ENCODE measurements around the gene SETBP1. TPM values are rescaled to one million over a fixed set of nuclear protein-coding genes. Genes with fewer than 3 reads are reported as not detected.

The SETBP1 gene
- total RNA-seq, 1 experiment from 2014 or later = 3.4 TPM

DNA sequence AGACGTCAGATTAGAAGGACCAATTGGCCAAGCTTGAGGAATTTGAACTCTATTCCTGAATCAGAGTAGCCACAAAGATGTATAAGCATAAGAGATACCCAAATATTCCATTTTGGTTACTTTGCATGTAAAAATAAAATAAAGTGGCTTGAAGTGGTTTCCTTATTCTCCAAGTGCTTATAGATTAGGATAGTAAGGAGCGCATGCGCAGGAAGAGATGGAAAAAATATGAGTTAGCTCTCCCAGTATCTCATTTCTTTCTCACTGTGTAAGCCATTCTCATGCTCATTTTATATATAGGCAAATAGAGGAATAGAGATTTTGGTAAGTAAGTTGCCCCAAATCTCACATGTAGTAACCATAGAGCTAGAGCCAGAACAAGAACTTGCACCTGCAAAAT is 241.3 kb downstream of the SETBP1 start:
- no peak overlapping the region for H3K4me3 ChIP-seq (ENCODE audit: low read length)
- no peak overlapping the region for H3K4me2 ChIP-seq (ENCODE audit: low read depth, low read length, poor library complexity, severe bottlenecking)
- H3K9me3 ChIP-seq (ENCODE audit: low read length) = no peaks in the 10 kb centered on the region
- no peaks in the 10 kb centered on the region for H3K27me3 ChIP-seq (ENCODE audit: low read length)
- no peaks in the 10 kb centered on the region for H4K20me1 ChIP-seq (ENCODE audit: insufficient read depth, low read depth, low read length)
- no peaks in the 10 kb centered on the region for H3K36me3 ChIP-seq (ENCODE audit: insufficient read depth, low read length)
- H2AFZ ChIP-seq (ENCODE audit: low read length) = no peak overlapping the region
- no peak for DNase-seq
- H3K27ac ChIP-seq (ENCODE audit: low read length) = no peak overlapping the region
- no peak overlapping the region for H3K9ac ChIP-seq (ENCODE audit: low read length)
- H3K79me2 ChIP-seq (ENCODE audit: low read length) = no peaks in the 10 kb centered on the region
- H3K9me2 ChIP-seq (replicated peaks; ENCODE audit: insufficient read depth, low read length) = no peaks in the 10 kb centered on the region
- H3K4me1 ChIP-seq (ENCODE audit: low read length) = no peaks in the 10 kb centered on the region

DNA sequence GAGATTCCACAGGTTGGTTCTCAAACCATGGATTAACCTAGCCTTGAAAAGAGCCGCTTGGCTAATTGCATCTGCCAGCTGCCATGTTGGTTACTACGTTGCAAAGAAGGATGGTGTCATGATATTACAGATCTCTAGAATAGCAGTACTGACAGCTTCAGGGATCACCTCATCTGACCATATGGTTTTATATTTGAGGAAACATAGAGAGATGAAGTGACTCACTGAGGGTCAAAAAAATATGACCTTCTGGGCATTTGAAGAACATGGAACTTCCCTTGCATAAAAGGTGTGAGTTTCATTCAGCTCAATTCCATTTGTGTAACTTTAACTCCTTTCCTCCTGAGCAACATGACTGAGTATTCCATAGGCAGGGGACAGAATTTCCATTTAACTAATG is 242.3 kb downstream of the SETBP1 start:
- no peaks in the 10 kb centered on the region for H3K9me3 ChIP-seq (ENCODE audit: low read length)
- H3K27ac ChIP-seq (ENCODE audit: low read length) = no peak overlapping the region
- no peaks in the 10 kb centered on the region for H4K20me1 ChIP-seq (ENCODE audit: insufficient read depth, low read depth, low read length)
- no peak for DNase-seq
- H3K36me3 ChIP-seq (ENCODE audit: insufficient read depth, low read length) = no peaks in the 10 kb centered on the region
- no peaks in the 10 kb centered on the region for H3K27me3 ChIP-seq (ENCODE audit: low read length)
- H3K79me2 ChIP-seq (ENCODE audit: low read length) = no peaks in the 10 kb centered on the region
- no peak overlapping the region for H3K4me2 ChIP-seq (ENCODE audit: low read depth, low read length, poor library complexity, severe bottlenecking)
- no peaks in the 10 kb centered on the region for H3K4me1 ChIP-seq (ENCODE audit: low read length)
- H3K9ac ChIP-seq (ENCODE audit: low read length) = no peak overlapping the region
- no peaks in the 10 kb centered on the region for H3K9me2 ChIP-seq (replicated peaks; ENCODE audit: insufficient read depth, low read length)
- no peak overlapping the region for H2AFZ ChIP-seq (ENCODE audit: low read length)
- H3K4me3 ChIP-seq (ENCODE audit: low read length) = no peak overlapping the region

DNA sequence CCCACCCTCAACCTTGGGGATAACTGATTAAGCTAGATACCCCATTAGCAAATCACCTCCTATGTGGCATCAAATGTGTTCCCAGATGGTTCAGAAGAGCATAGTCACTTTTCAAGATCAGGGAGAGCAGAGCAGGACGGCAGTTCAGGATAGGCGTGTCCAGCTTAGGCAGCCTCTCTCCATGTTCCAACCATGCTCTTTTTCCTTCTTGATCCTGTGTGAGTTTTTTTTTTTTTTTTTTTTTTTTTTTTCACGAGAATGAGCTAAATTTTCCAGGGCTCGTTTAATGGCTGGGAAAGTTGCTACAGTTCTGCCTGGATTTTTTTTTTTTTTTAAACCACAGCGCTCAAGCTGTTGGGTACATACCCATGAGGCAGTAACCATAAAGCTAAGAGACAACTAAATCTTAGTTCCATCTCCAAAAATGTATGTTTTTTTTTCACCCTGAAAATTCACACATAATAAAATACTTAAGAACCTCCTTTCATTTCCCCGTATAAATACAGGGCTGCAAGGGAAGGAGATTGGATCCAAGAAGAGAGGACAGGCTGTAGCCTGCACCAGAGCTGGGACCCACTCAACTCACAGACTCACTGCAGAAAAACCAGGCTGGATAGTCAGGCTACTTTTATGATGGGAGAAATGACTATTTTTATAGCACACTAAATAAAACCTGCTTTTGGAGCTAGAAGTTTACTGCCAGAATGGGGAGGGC is 244.3 kb downstream of the SETBP1 start:
- Histone ChIP-seq H3K36me3 (ENCODE audit: insufficient read depth, low read length) (no peaks in the 10 kb centered on the region), H3K27me3 (ENCODE audit: low read length) (no peaks in the 10 kb centered on the region), H3K4me2 (ENCODE audit: low read depth, low read length, poor library complexity, severe bottlenecking) (no peak overlapping the region), H3K4me3 (ENCODE audit: low read length) (no peak overlapping the region), H3K9ac (ENCODE audit: low read length) (no peak overlapping the region), H3K9me2 (replicated peaks; ENCODE audit: insufficient read depth, low read length) (no peaks in the 10 kb centered on the region), H2AFZ (ENCODE audit: low read length) (no peak overlapping the region), H4K20me1 (ENCODE audit: insufficient read depth, low read depth, low read length) (no peaks in the 10 kb centered on the region), H3K4me1 (ENCODE audit: low read length) (no peaks in the 10 kb centered on the region), H3K27ac (ENCODE audit: low read length) (no peak overlapping the region), H3K9me3 (ENCODE audit: low read length) (no peaks in the 10 kb centered on the region), H3K79me2 (ENCODE audit: low read length) (no peaks in the 10 kb centered on the region)
- no peak for DNase-seq

DNA sequence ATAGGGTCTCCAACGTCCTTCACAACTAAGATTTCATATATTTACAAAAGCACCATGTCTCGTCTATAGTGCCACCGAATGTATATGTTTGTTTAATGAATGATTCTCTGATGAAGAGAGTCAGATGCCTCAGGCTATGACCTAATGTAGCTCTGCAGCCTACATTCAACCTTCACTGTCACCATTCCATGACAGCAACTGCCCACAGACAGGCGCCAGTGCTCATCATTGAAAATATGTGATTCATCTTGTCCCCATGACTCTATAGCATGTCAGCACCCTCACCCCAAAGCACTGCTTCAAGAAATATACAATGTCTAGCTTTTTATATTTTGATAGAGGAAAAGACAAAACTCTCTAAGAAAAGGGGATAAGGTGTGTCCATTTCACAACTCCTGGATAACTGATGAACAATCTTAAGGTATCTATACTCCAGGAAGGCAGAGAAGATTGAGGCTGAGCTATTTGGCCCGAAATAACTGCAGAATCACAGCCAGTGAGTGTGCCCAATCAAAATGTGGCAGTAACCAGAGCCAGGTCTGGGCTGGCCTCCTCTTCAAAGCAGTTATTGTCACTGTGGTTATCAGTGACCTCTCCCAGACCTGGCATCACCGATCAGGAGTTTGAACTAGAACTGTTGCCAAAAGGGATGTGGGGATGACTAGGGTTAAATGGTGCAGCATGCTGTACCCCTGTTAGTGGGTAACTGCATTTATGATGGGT is 246.6 kb downstream of the SETBP1 start:
- Histone ChIP-seq H3K79me2 (ENCODE audit: low read length) (no peaks in the 10 kb centered on the region), H3K9me3 (ENCODE audit: low read length) (no peaks in the 10 kb centered on the region), H3K27me3 (ENCODE audit: low read length) (no peaks in the 10 kb centered on the region), H2AFZ (ENCODE audit: low read length) (no peak overlapping the region), H3K27ac (ENCODE audit: low read length) (no peak overlapping the region), H4K20me1 (ENCODE audit: insufficient read depth, low read depth, low read length) (no peaks in the 10 kb centered on the region), H3K9me2 (replicated peaks; ENCODE audit: insufficient read depth, low read length) (no peaks in the 10 kb centered on the region), H3K9ac (ENCODE audit: low read length) (no peak overlapping the region), H3K4me1 (ENCODE audit: low read length) (no peaks in the 10 kb centered on the region), H3K4me2 (ENCODE audit: low read depth, low read length, poor library complexity, severe bottlenecking) (no peak overlapping the region), H3K4me3 (ENCODE audit: low read length) (no peak overlapping the region), H3K36me3 (ENCODE audit: insufficient read depth, low read length) (no peaks in the 10 kb centered on the region)
- DNase-seq = no peak

DNA sequence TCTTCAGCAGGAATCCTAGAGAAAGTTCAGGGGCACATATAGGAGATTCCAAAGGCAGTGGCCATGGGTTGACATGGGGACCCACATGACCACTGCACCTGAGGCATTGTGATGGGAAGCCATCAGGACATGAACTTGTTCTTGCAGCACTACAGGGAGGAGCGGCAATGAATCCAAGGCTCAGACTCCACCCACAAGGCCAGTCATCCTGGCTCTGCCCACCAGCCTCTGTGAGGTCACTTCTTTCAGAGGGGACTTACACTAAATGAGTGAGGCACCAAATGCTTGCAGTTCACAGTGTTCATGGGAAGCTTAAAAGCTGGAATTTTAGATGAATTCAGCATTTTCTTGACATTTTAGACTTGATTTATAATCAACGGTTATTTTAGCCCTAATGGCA is 254.2 kb downstream of the SETBP1 start:
- no peaks in the 10 kb centered on the region for H3K9me3 ChIP-seq (ENCODE audit: low read length)
- H2AFZ ChIP-seq (ENCODE audit: low read length) = no peak overlapping the region
- no peak overlapping the region for H3K4me3 ChIP-seq (ENCODE audit: low read length)
- H3K27me3 ChIP-seq (ENCODE audit: low read length) = no peaks in the 10 kb centered on the region
- no peak overlapping the region for H3K27ac ChIP-seq (ENCODE audit: low read length)
- DNase-seq = no peak
- no peaks in the 10 kb centered on the region for H3K79me2 ChIP-seq (ENCODE audit: low read length)
- no peaks in the 10 kb centered on the region for H3K36me3 ChIP-seq (ENCODE audit: insufficient read depth, low read length)
- no peaks in the 10 kb centered on the region for H3K4me1 ChIP-seq (ENCODE audit: low read length)
- H3K4me2 ChIP-seq (ENCODE audit: low read depth, low read length, poor library complexity, severe bottlenecking) = no peak overlapping the region
- H3K9ac ChIP-seq (ENCODE audit: low read length) = no peak overlapping the region
- no peaks in the 10 kb centered on the region for H3K9me2 ChIP-seq (replicated peaks; ENCODE audit: insufficient read depth, low read length)
- H4K20me1 ChIP-seq (ENCODE audit: insufficient read depth, low read depth, low read length) = no peaks in the 10 kb centered on the region

DNA sequence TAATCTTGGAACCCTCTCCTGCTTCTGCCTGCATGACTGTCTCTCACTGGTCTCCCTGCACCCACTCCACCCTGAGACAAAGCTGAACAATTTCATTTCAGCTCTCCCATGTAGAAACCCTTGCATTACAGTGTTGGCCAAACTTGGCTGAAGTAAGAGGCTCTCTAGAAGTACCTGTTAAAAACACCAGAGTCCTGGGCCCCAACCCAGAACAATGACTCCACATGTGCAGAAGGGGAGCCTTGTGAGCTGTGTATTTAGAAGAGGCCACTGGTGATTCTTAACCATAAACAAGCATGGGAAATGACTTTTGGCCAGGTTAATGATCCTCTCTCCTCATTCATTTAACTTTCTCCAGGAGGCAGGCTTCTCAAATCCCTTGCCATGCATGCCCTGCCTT is 254.8 kb downstream of the SETBP1 start:
- H3K9ac ChIP-seq (ENCODE audit: low read length) = no peak overlapping the region
- no peak overlapping the region for H3K4me2 ChIP-seq (ENCODE audit: low read depth, low read length, poor library complexity, severe bottlenecking)
- no peaks in the 10 kb centered on the region for H3K9me3 ChIP-seq (ENCODE audit: low read length)
- no peaks in the 10 kb centered on the region for H3K79me2 ChIP-seq (ENCODE audit: low read length)
- no peaks in the 10 kb centered on the region for H3K36me3 ChIP-seq (ENCODE audit: insufficient read depth, low read length)
- H3K27me3 ChIP-seq (ENCODE audit: low read length) = no peaks in the 10 kb centered on the region
- H3K4me1 ChIP-seq (ENCODE audit: low read length) = no peaks in the 10 kb centered on the region
- no peaks in the 10 kb centered on the region for H4K20me1 ChIP-seq (ENCODE audit: insufficient read depth, low read depth, low read length)
- no peak overlapping the region for H3K4me3 ChIP-seq (ENCODE audit: low read length)
- no peaks in the 10 kb centered on the region for H3K9me2 ChIP-seq (replicated peaks; ENCODE audit: insufficient read depth, low read length)
- no peak overlapping the region for H2AFZ ChIP-seq (ENCODE audit: low read length)
- H3K27ac ChIP-seq (ENCODE audit: low read length) = no peak overlapping the region
- DNase-seq = no peak

DNA sequence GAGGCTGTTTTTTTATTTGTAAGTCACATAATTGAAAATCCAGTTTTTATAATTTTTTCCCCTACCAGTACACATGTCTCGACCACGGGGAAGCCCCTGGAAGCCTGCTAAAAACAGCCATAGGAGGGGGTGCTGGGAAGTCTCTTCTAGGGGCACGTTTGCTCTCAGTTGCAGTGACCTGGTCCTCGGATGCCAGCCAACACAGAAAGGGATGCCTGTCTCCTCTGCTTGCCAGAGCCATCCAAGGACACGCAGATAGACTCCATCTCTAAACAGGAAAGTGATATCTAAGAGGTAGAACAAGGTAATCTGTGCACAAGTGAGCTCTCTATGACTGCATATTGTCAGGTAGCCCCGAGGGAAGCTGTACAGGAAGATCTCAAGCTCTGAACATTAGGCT is 255.8 kb downstream of the SETBP1 start:
- H3K79me2 ChIP-seq (ENCODE audit: low read length) = no peaks in the 10 kb centered on the region
- H3K27me3 ChIP-seq (ENCODE audit: low read length) = no peaks in the 10 kb centered on the region
- H3K27ac ChIP-seq (ENCODE audit: low read length) = no peak overlapping the region
- no peak overlapping the region for H3K4me3 ChIP-seq (ENCODE audit: low read length)
- H3K9ac ChIP-seq (ENCODE audit: low read length) = no peak overlapping the region
- no peaks in the 10 kb centered on the region for H3K9me2 ChIP-seq (replicated peaks; ENCODE audit: insufficient read depth, low read length)
- DNase-seq = no peak
- H4K20me1 ChIP-seq (ENCODE audit: insufficient read depth, low read depth, low read length) = no peaks in the 10 kb centered on the region
- H3K36me3 ChIP-seq (ENCODE audit: insufficient read depth, low read length) = no peaks in the 10 kb centered on the region
- H3K9me3 ChIP-seq (ENCODE audit: low read length) = no peaks in the 10 kb centered on the region
- no peaks in the 10 kb centered on the region for H3K4me1 ChIP-seq (ENCODE audit: low read length)
- H3K4me2 ChIP-seq (ENCODE audit: low read depth, low read length, poor library complexity, severe bottlenecking) = no peak overlapping the region
- no peak overlapping the region for H2AFZ ChIP-seq (ENCODE audit: low read length)

DNA sequence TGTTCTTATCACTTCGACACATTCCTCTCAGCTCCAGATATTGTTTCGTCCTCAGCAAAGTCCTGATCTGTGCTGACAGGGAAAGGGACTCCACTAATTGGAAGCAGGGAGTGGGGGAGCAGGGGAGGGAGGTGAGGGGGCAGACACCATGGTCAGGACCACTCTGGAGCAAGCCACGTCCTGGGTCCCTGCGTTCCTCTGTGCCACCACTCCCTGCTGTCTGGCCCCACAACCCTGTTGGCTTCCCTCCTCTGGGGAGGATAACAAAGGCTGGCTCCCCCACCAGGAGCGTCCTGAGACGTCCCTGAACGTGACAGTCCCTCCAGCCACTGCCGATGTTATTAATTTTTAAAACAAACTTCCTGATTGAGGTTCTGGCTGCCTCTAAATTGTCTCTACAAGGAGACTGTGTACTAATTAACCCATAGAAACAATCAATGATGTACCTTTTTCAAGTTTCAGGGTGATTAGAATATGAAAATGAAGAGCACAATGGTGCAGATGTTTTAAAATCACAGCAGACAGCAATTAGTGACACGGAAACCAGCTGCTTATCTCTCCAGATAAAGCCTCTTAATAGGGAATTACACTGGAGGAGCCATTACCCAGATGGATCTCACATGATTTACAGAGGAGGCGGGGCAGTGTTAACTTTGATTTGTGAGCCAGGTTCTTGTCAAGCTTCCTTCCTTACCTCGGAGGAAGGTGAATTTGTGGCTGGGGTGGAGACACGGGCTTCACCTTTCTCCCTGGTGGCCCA is 257.5 kb downstream of the SETBP1 start:
- no peaks in the 10 kb centered on the region for H3K9me3 ChIP-seq (ENCODE audit: low read length)
- DNase-seq = no peak
- H3K4me1 ChIP-seq (ENCODE audit: low read length) = no peaks in the 10 kb centered on the region
- H3K79me2 ChIP-seq (ENCODE audit: low read length) = no peaks in the 10 kb centered on the region
- no peaks in the 10 kb centered on the region for H3K27me3 ChIP-seq (ENCODE audit: low read length)
- no peaks in the 10 kb centered on the region for H4K20me1 ChIP-seq (ENCODE audit: insufficient read depth, low read depth, low read length)
- no peak overlapping the region for H3K4me2 ChIP-seq (ENCODE audit: low read depth, low read length, poor library complexity, severe bottlenecking)
- H3K9me2 ChIP-seq (replicated peaks; ENCODE audit: insufficient read depth, low read length) = no peaks in the 10 kb centered on the region
- H3K36me3 ChIP-seq (ENCODE audit: insufficient read depth, low read length) = no peaks in the 10 kb centered on the region
- no peak overlapping the region for H3K9ac ChIP-seq (ENCODE audit: low read length)
- no peak overlapping the region for H2AFZ ChIP-seq (ENCODE audit: low read length)
- H3K4me3 ChIP-seq (ENCODE audit: low read length) = no peak overlapping the region
- H3K27ac ChIP-seq (ENCODE audit: low read length) = no peak overlapping the region
